Measurements from ENCODE around the gene NAB1. TPM values are rescaled to one million over a fixed set of nuclear protein-coding genes. Genes with fewer than 3 reads are reported as not detected.

The NAB1 gene
- total RNA-seq, 1 donor from 2014 or later = 38.6 TPM

DNA sequence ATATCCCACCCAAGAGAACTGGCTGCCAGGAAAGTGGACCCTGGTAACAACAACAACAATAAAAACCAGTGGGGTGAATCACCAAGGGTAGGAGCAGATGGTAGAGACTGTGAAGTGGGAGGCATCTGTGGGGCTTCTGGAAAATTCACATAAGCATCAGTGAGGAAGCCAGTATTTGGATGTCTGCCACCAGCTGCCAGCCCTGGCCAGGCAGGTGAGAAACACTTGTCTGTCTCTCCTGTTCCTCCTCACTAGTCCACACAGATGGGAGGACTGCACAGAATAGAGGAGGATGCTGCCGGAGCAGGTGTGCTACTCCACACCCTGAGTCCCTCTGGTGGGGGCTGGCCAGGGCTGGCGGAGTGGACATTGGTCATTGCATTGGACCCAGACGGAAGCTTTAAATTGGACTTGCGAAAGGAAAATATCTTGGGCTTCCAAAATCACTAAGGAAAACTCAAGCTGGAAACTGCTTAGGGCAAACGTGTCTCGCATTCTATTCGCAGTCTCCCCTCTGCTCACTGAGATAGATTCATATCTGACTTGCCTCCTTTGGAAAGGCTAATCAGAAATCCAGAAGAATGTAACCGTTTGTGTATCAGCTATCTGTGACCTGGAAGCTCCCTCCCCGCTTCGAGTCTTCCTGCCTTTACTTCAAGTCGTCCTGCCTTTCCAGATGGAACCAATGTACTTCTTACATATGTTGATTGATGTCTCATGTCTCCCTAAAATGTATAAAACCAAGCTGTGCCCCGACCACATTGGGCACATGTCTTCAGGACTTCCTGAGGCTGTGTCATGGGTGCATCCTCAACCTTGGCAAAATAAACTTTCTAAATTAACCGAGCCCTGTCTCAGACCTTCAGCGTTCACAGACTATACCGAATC is 69.1 kb downstream of the NAB1 start:
- H3K27me3 ChIP-seq = no peaks in the 10 kb centered on the region
- H3K4me1 ChIP-seq = no peaks in the 10 kb centered on the region
- ATAC-seq = no peak

DNA sequence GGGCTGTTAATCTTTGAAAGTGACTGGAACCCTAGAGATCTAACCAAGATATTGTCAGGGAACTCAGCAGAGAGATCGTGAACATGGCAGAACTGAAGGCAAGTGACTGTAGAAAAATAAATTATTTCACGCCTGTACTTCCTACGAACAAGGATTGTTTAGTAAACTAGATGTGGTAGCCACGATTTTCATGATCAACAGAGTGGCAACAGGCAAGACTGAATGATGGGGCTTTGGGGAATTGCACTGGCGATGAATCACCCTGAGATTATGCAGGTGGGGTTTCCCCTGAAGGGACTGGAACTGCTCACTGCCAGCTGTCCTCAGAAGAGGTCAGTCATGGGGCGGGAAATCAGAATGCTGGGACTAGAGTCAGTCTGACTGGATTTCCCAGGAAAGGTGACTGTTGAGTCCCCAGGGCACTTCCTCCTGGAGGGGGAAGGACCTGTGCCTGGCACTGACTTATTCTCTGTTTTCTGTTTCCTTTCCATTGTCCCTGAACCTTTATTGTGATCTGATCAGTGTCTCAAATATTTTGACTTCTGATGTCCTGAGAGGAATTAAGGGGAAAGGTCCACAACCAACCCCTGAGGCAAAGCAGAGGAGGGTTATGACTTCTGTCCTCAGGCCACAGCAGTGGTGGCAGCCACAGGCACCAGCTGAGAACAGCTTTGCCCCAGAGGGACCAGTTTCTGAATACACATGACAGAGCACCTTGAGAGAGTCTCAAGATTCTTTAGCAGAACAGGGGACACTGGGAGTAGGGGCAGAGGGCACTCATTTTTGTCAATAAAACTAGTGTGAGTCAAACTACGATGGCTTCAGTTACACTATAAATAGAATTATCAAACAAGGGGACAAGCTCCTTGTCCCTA is 70.0 kb downstream of the NAB1 start:
- Histone ChIP-seq H3K27me3 (no peaks in the 10 kb centered on the region), H3K9me3 (no peaks in the 10 kb centered on the region), H3K36me3 (no peaks in the 10 kb centered on the region), H3K4me3 (no peak overlapping the region), H3K4me1 (no peaks in the 10 kb centered on the region), H3K27ac (no peak overlapping the region)
- ATAC-seq (peak; percentile 76), DNase-seq (no peak)
- intact Hi-C loops (cut with DNase I) = no loop called here
- TF ChIP-seq, protein P1, sequence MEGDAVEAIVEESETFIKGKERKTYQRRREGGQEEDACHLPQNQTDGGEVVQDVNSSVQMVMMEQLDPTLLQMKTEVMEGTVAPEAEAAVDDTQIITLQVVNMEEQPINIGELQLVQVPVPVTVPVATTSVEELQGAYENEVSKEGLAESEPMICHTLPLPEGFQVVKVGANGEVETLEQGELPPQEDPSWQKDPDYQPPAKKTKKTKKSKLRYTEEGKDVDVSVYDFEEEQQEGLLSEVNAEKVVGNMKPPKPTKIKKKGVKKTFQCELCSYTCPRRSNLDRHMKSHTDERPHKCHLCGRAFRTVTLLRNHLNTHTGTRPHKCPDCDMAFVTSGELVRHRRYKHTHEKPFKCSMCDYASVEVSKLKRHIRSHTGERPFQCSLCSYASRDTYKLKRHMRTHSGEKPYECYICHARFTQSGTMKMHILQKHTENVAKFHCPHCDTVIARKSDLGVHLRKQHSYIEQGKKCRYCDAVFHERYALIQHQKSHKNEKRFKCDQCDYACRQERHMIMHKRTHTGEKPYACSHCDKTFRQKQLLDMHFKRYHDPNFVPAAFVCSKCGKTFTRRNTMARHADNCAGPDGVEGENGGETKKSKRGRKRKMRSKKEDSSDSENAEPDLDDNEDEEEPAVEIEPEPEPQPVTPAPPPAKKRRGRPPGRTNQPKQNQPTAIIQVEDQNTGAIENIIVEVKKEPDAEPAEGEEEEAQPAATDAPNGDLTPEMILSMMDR (IDR thresholded peaks at IDR 0.05) = no peak

More for the DNA sequence above, 69.1 kb downstream of the NAB1 start:
- DNase-seq = no peak
- H3K27ac ChIP-seq = no peak overlapping the region
- H3K9me3 ChIP-seq = no peaks in the 10 kb centered on the region
- H3K4me3 ChIP-seq = no peak overlapping the region
- H3K36me3 ChIP-seq = no peaks in the 10 kb centered on the region
- intact Hi-C loops (cut with DNase I) = no loop called here
- TF ChIP-seq, protein P1 (IDR thresholded peaks at IDR 0.05) = no peak

DNA sequence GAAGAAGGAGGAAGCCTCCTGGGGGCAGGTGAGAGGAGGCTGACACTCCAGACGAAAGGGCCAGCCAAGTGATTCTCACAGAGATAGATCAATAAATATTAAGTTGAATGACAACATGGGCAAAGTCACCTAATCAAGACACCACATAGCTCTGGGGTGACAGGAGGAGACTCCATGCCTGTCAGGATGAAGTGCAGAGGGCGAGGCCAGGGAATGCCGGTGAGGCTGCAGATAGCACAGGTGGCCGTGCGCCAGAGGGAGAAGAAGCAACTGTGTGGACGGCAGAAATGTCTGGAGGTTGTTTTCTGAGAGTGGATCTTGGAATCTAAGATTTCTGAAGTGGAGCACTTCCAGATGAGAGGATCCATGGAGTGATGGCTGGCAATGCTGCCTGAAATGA is 71.4 kb downstream of the NAB1 start:
- Histone ChIP-seq H3K4me3 (no peak overlapping the region), H3K27ac (no peak overlapping the region), H3K4me1 (no peaks in the 10 kb centered on the region), H3K36me3 (no peaks in the 10 kb centered on the region), H3K9me3 (no peaks in the 10 kb centered on the region), H3K27me3 (no peaks in the 10 kb centered on the region)
- ATAC-seq (peak; percentile 17), DNase-seq (no peak)
- intact Hi-C loops (cut with DNase I) = no loop called here
- TF ChIP-seq, protein P1 (IDR thresholded peaks at IDR 0.05) = no peak

DNA sequence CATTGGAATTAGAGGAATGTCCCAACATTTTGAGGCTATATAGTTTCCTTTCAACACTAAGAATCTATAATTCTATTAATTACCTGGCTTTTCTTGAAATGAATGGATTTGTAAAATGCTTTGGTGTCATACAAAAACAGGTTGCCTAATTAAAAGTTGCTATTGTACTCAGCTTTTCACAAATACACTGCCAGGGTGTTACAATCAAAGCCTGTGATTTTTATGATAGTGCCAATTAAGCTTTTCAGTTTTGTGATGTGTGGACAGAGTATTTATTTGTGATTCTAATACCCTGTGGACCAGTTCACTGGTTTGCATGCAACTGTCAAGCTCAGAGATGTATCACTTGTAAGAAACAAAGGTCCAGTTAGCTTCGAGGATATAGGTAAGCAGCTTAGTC is 71.8 kb downstream of the NAB1 start:
- H3K27ac ChIP-seq = no peak overlapping the region
- no peak for DNase-seq
- intact Hi-C loops (cut with DNase I) = no loop called here
- H3K4me1 ChIP-seq = no peaks in the 10 kb centered on the region
- no peaks in the 10 kb centered on the region for H3K9me3 ChIP-seq
- no peaks in the 10 kb centered on the region for H3K27me3 ChIP-seq
- no peak for ATAC-seq
- H3K4me3 ChIP-seq = no peak overlapping the region
- TF ChIP-seq, protein P1 (IDR thresholded peaks at IDR 0.05) = no peak
- H3K36me3 ChIP-seq = no peaks in the 10 kb centered on the region

DNA sequence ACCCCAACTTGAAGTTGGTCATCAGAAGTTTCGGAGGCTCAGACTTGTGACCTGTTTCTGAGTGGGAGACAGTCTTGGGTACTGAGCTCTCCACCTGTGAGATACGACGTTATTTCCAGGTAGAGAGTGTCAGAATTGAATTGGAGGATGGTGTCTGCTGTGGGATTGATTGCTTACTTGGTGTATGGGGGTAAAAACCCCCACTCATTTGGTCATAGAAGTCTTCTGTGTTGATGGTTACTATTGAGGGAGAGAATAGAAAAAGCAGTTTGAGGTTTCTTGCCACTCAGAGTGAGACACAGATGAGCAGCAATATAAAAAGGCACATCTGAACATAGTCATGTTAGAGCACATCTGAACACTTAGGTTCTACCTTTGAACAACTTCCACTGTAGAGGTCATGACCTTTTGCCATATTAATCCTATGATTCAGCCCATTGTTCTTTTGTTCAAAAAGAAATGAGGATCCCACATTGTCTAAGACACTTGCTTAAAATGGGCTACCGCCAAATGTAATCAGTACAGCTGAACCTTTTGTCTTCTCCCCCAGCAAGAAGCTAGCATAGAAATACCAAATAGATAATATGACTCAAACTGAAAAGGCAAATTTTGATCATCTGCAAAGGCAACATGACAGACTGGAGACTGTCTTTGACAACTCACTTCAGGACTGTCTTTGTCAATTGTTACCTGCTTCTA is 73.3 kb downstream of the NAB1 start:
- Histone ChIP-seq H3K4me3 (no peak overlapping the region), H3K27ac (no peak overlapping the region), H3K4me1 (no peaks in the 10 kb centered on the region), H3K9me3 (no peaks in the 10 kb centered on the region), H3K36me3 (no peaks in the 10 kb centered on the region), H3K27me3 (no peaks in the 10 kb centered on the region)
- DNase-seq (no peak), ATAC-seq (no peak)
- intact Hi-C loops (cut with DNase I) = no loop called here
- TF ChIP-seq, protein P1 (IDR thresholded peaks at IDR 0.05) = no peak

Data from upper lobe of right lung (tissue), 1 donor.